GM19438 (cell line): ENCODE results near the gene RHOF.

Source experiments
- ATAC-seq: cut with Tn5 transposase; IDR thresholded peaks from one replicate; pipeline ENCODE4 v1.9.1; 2021; ENCODE audit warnings: low read depth; ENCODE audit not compliant: unreplicated experiment

The RHOF gene

GRCh38 chr12:121805171-121806008, 11.9 kb upstream of the RHOF start:
- ATAC-seq, result no peak

DNA sequence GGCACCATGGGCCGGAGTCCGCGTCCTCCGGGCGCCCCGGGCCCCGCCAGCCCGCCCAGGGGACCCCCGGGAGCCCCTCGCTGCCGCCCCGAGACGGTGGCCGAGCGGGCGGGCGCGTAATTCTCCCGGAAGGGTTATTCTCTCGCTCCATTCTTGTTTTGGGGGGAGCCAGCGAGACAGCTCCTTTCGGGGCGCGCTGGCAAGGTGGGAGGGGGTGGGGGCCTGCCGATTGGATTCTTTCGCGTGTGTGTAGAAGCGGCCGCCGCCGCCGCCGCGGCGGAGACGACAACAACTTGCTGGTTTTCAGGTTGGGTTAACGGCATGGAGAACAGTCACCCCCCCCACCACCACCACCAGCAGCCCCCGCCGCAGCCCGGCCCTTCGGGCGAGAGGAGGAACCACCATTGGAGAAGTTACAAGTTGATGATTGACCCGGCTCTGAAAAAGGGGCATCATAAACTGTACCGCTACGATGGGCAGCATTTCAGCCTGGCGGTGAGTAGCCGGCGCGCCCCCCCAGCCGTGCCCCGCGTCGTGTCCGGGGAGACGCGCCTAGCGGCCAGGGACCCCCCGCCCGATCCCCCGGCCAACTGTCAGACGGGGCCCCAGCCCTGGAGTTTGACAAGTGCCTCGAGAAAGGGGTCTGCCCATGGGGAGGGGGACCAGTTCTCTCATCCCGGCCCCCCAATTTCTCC, 11.1 kb upstream of the RHOF start:
- ATAC-seq, result no peak

GRCh38 chr12:121803861-121804416, 10.5 kb upstream of the RHOF start, which contains the start of gene SETD1B:
Gene SETD1B (plus strand): TSS chr12:121804009. CDS start chr12:121804738, 729 bp downstream.
- no peak for ATAC-seq

DNA sequence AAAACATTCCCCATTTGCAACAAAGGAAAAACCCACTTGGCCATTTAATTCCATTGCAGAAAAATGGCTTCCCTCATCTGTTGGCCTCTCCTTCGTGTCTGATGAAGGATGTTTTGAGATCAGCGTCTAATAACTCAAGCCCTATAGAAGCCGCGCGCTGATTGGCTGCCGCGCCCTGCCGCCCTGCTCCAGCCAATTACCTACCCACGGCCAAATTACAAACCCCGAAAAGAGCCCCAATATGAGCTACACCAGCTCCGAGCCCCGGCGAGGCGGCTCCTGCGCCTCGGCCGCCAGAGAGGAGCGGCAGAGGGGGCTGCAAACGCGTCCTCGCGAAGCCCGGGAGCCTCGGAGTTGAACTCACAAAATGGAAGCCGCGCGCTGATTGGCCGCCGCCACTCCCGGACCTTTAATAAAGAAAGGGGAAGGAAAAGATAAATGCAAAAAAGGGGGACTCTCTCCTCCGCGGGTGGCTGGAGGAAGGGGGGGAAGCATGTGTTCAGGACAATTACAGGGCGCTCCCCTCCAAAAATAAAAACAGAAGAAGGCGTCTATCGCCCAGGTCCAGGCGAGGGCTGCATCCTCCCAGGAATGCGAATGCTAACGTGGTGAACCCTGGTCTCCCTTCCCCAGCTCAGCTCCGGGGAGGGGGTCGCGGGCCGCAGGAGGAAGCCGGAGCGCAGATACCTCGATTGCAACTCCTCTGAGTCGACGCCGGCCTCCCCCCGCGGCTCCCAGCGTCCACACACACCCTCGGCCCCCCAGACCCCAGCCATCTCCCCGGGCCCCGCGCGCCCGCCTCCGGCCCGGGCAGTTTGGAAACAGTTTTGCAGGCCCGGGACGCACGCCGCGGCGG, 9.6 kb upstream of the RHOF start:
- peak; percentile 40 for ATAC-seq

GRCh38 chr12:121802485-121802842, 9.0 kb upstream of the RHOF start:
- no peak for ATAC-seq

GRCh38 chr12:121801595-121802484, 8.4 kb upstream of the RHOF start:
- ATAC-seq, result no peak

DNA sequence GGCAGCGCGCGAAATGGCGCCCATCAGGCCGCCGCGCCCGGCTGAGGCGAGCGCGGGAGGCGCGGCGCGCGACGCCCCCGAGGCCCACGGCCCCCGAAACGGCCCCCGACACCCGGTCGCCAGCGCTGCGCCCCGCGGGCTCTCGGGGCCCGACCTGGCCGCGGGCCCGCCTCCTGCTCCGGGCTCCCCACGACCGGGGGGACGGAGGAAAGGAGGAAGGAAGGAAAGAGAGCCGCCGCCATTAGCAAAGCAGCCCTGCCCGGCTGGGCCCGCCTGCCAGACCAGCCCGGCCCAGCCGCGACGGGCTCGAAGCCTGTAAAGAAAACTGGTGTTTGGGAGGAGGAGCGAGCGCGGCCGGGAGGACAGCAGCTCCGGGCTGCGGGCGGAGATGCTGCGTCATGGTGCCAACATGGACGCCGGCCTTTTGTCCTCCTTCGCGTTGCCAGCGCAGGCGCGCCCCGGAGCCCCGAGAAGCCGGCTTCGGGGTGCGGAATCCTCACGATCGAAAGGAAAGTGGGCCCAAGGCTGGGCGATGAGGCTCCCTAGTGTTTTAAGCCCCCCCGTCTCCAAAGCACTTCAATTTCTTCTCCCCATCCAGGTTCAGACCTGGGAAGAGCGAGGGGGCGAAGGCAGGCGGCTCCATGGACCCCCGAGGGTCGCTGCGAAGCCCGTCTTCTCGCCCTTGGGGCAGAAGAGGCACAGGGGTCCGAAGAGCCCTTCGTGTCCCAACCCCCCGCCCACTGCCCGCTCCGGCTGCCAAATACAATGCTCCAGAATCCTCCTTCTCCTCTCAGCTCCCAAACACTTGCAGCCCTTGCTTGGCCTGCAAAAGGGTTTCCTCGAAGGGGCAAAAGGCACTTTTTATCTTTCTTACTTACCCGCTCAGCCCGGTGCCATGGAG, 7.5 kb upstream of the RHOF start:
- no peak for ATAC-seq

DNA sequence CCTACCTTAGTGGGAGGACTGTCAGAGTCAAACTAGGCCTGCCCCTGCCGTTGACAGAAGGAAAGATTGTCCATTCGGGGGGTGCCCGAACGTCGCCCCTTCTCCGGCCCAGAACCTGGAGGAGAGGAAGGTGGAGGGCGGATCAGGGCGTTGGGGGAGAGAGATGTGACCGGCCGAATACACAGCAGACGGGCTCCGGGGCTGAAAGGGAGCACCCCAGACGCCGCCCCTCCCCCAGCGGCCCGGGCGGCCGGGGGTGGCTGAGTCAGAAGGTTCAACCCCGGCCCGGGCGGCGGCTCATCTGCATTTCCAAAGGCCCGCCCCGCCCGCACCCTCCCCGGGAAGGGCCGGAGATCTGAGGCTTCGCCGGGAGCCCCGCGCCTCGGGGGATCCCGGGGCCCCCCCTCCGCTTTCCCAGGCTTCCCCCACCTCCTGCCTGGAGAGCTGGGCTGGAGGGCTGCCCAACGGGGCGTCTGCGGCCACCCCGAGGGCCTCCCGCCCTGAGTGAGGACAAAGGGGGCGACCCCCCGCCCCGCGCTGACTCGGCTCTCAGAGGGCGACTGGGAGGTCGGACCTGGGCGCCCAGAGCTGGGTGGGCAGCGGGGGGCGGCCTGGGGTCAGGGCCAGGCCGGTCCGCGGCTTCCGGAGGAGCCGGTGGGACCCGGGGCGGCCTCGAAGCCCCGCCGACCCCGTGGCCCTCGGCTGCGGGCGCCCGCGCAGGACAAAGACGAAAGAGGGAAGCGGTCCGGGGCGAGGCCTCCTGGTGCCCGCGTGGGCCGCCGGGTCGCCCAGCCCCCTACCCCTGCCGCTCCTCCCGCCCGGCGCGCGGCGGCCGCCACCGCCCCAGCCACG, 6.6 kb upstream of the RHOF start:
- no peak for ATAC-seq

GRCh38 chr12:121799156-121799841, 5.8 kb upstream of the RHOF start:
- no peak for ATAC-seq

DNA sequence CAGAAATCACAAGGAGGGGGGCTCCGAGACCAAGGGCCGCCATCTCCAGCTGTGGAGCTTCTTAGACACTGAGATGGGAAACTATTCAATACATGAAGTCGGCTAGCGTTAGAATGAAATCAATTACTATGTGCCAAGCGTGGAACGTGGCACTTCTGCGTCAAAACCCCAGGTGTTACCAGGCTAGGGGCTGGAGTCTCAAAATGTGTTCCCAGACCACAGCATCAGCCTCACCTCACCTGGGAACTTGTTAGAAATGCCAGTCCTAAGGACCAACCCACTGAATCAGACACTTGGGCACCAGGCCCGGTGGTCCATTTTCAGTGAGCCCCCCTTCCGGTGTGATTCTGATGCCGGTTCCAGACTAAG, 5.3 kb upstream of the RHOF start:
- ATAC-seq, result no peak

GRCh38 chr12:121797937-121798786, 4.7 kb upstream of the RHOF start:
- no peak for ATAC-seq

- no peak for ATAC-seq
These were observed 3.6 kb upstream of the RHOF start for GRCh38 chr12:121796855-121797751.

GRCh38 chr12:121795034-121795968, 1.8 kb upstream of the RHOF start:
- no peak for ATAC-seq

- ATAC-seq, result no peak
These were observed 1.1 kb upstream of the RHOF start for GRCh38 chr12:121794534-121795033.
